ENCODE measurements around the gene FGF13. TPM values are rescaled to one million over a fixed set of nuclear protein-coding genes. Genes with fewer than 3 reads are reported as not detected.

FGF13 gene
- total RNA-seq, 1 donor from 2014 or later = 5.1 TPM

GRCh38 chrX:138754861-138755260 is 43.3 kb upstream of the FGF13 start:
- Histone ChIP-seq H3K79me2 (ENCODE audit: insufficient read depth, low read length) (no peaks in the 10 kb centered on the region), H3K4me1 (ENCODE audit: insufficient read depth, low read length) (no peaks in the 10 kb centered on the region), H3K27me3 (ENCODE audit: insufficient read depth, low read length) (no peaks in the 10 kb centered on the region), H3K36me3 (ENCODE audit: insufficient read depth, low read length) (no peaks in the 10 kb centered on the region), H3K27ac (ENCODE audit: low read depth, low read length) (no peak overlapping the region), H4K20me1 (ENCODE audit: insufficient read depth, low read length) (no peaks in the 10 kb centered on the region), H3K9ac (ENCODE audit: low read length) (no peak overlapping the region), H3K4me2 (ENCODE audit: low read length) (no peak overlapping the region), H3K9me3 (ENCODE audit: insufficient read depth, low read depth, low read length) (no peaks in the 10 kb centered on the region), H2AFZ (ENCODE audit: low read depth, low read length) (no peak overlapping the region), H3K4me3 (ENCODE audit: insufficient read depth, low read depth, low read length) (no peak overlapping the region)
- DNase-seq (ENCODE audit: low read depth) (peak; percentile 47), FAIRE-seq (peak; percentile 90)
- Mint-ChIP-seq H3K36me3 (ENCODE audit: low read depth, unreplicated experiment) (no peaks in the 10 kb centered on the region), H3K27me3 (ENCODE audit: low read depth, unreplicated experiment) (no peaks in the 10 kb centered on the region), H3K4me1 (ENCODE audit: low read depth, unreplicated experiment) (peaks cover 10% of the 10 kb centered on the region), H3K9me3 (ENCODE audit: unreplicated experiment) (no peaks in the 10 kb centered on the region), H3K4me3 (ENCODE audit: unreplicated experiment) (no peak overlapping the region), H3K27ac (ENCODE audit: unreplicated experiment) (no peak overlapping the region)
- TF ChIP-seq EZH2 (IDR thresholded peaks at IDR 0.05; ENCODE audit: insufficient read depth, low read length) (no peak), CTCF (IDR thresholded peaks at IDR 0.05; ENCODE audit: insufficient read depth, low read depth, low read length) (no peak)

- Histone ChIP-seq H3K36me3 (ENCODE audit: insufficient read depth, low read length) (no peaks in the 10 kb centered on the region), H3K79me2 (ENCODE audit: insufficient read depth, low read length) (no peaks in the 10 kb centered on the region), H2AFZ (ENCODE audit: low read depth, low read length) (no peak overlapping the region), H3K27ac (ENCODE audit: low read depth, low read length) (no peak overlapping the region), H3K27me3 (ENCODE audit: insufficient read depth, low read length) (no peaks in the 10 kb centered on the region), H3K4me3 (ENCODE audit: insufficient read depth, low read depth, low read length) (no peak overlapping the region), H3K4me2 (ENCODE audit: low read length) (no peak overlapping the region), H3K9ac (ENCODE audit: low read length) (no peak overlapping the region), H3K9me3 (ENCODE audit: insufficient read depth, low read depth, low read length) (no peaks in the 10 kb centered on the region), H4K20me1 (ENCODE audit: insufficient read depth, low read length) (no peaks in the 10 kb centered on the region), H3K4me1 (ENCODE audit: insufficient read depth, low read length) (no peaks in the 10 kb centered on the region)
- FAIRE-seq = peak; percentile 98
- TF ChIP-seq CTCF (IDR thresholded peaks at IDR 0.05; ENCODE audit: insufficient read depth, low read depth, low read length) (peak; percentile 47), EZH2 (IDR thresholded peaks at IDR 0.05; ENCODE audit: insufficient read depth, low read length) (no peak)
- Mint-ChIP-seq H3K36me3 (ENCODE audit: low read depth, unreplicated experiment) (no peaks in the 10 kb centered on the region), H3K4me1 (ENCODE audit: low read depth, unreplicated experiment) (no peaks in the 10 kb centered on the region), H3K27ac (ENCODE audit: unreplicated experiment) (no peak overlapping the region), H3K27me3 (ENCODE audit: low read depth, unreplicated experiment) (peaks cover 2% of the 10 kb centered on the region), H3K4me3 (ENCODE audit: unreplicated experiment) (no peak overlapping the region), H3K9me3 (ENCODE audit: unreplicated experiment) (no peaks in the 10 kb centered on the region)
- DNase-seq (ENCODE audit: low read depth) = no peak
These were observed 37.0 kb upstream of the FGF13 start for GRCh38 chrX:138748480-138748879.

- Histone ChIP-seq H3K4me2 (ENCODE audit: low read length) (no peak overlapping the region), H3K9ac (ENCODE audit: low read length) (no peak overlapping the region), H2AFZ (ENCODE audit: low read depth, low read length) (no peak overlapping the region), H3K36me3 (ENCODE audit: insufficient read depth, low read length) (no peaks in the 10 kb centered on the region), H4K20me1 (ENCODE audit: insufficient read depth, low read length) (no peaks in the 10 kb centered on the region), H3K27me3 (ENCODE audit: insufficient read depth, low read length) (no peaks in the 10 kb centered on the region), H3K79me2 (ENCODE audit: insufficient read depth, low read length) (no peaks in the 10 kb centered on the region), H3K4me3 (ENCODE audit: insufficient read depth, low read depth, low read length) (no peak overlapping the region), H3K4me1 (ENCODE audit: insufficient read depth, low read length) (no peaks in the 10 kb centered on the region), H3K27ac (ENCODE audit: low read depth, low read length) (no peak overlapping the region), H3K9me3 (ENCODE audit: insufficient read depth, low read depth, low read length) (no peaks in the 10 kb centered on the region)
- Mint-ChIP-seq H3K27me3 (ENCODE audit: low read depth, unreplicated experiment) (peaks cover 2% of the 10 kb centered on the region), H3K4me1 (ENCODE audit: low read depth, unreplicated experiment) (no peaks in the 10 kb centered on the region), H3K36me3 (ENCODE audit: low read depth, unreplicated experiment) (no peaks in the 10 kb centered on the region), H3K9me3 (ENCODE audit: unreplicated experiment) (no peaks in the 10 kb centered on the region), H3K27ac (ENCODE audit: unreplicated experiment) (no peak overlapping the region), H3K4me3 (ENCODE audit: unreplicated experiment) (no peak overlapping the region)
- no peak for TF ChIP-seq EZH2 (IDR thresholded peaks at IDR 0.05; ENCODE audit: insufficient read depth, low read length)
- TF ChIP-seq CTCF (IDR thresholded peaks at IDR 0.05; ENCODE audit: insufficient read depth, low read depth, low read length) = peak; percentile 56
- FAIRE-seq (peak; percentile 95), DNase-seq (ENCODE audit: low read depth) (peak; percentile 11)
These were observed 33.7 kb upstream of the FGF13 start for GRCh38 chrX:138745196-138745595.

Measured in astrocyte (in vitro differentiated cells and primary cell).